ENCODE data around the gene NT5C1A. TPM values are rescaled to one million over a fixed set of nuclear protein-coding genes. Genes with fewer than 3 reads are reported as not detected.

NT5C1A gene
- total RNA-seq, 1 donor = not detected

- Histone ChIP-seq H3K4me1 (ENCODE audit: insufficient read depth, low read length) (peaks cover 8% of the 10 kb centered on the region), H3K36me3 (ENCODE audit: insufficient read depth, low read length) (no peaks in the 10 kb centered on the region), H3K9me3 (ENCODE audit: low read depth, low read length) (no peaks in the 10 kb centered on the region), H3K4me3 (ENCODE audit: insufficient read depth, low read length) (no peak overlapping the region), H3K4me2 (ENCODE audit: insufficient read depth, low read length) (no peak overlapping the region), H4K20me1 (ENCODE audit: insufficient read depth, low read length) (no peaks in the 10 kb centered on the region), H3K27ac (ENCODE audit: low read depth, low read length) (no peak overlapping the region), H3K79me2 (ENCODE audit: insufficient read depth, low read length) (no peaks in the 10 kb centered on the region), H2AFZ (ENCODE audit: low read length) (no peak overlapping the region), H3K27me3 (ENCODE audit: insufficient read depth, low read length) (peaks cover 61% of the 10 kb centered on the region)
- TF ChIP-seq CTCF (IDR thresholded peaks at IDR 0.05; ENCODE audit: extremely low read depth, low read depth, low read length) = no peak
- DNase-seq (ENCODE audit: insufficient read length, low spot score, missing footprints) = no peak
Observed at GRCh38 chr1:39698568-39698967, 26.7 kb upstream of the NT5C1A start.

- H3K27ac ChIP-seq (ENCODE audit: low read depth, low read length) = no peak overlapping the region
- TF ChIP-seq CTCF (IDR thresholded peaks at IDR 0.05; ENCODE audit: extremely low read depth, low read depth, low read length) = no peak
- peaks cover 7% of the 10 kb centered on the region for H3K4me1 ChIP-seq (ENCODE audit: insufficient read depth, low read length)
- no peaks in the 10 kb centered on the region for H3K79me2 ChIP-seq (ENCODE audit: insufficient read depth, low read length)
- H2AFZ ChIP-seq (ENCODE audit: low read length) = no peak overlapping the region
- no peak overlapping the region for H3K4me3 ChIP-seq (ENCODE audit: insufficient read depth, low read length)
- H3K36me3 ChIP-seq (ENCODE audit: insufficient read depth, low read length) = no peaks in the 10 kb centered on the region
- no peak overlapping the region for H3K4me2 ChIP-seq (ENCODE audit: insufficient read depth, low read length)
- H3K27me3 ChIP-seq (ENCODE audit: insufficient read depth, low read length) = peaks cover 75% of the 10 kb centered on the region
- no peaks in the 10 kb centered on the region for H3K9me3 ChIP-seq (ENCODE audit: low read depth, low read length)
- no peak for DNase-seq (ENCODE audit: insufficient read length, low spot score, missing footprints)
- no peaks in the 10 kb centered on the region for H4K20me1 ChIP-seq (ENCODE audit: insufficient read depth, low read length)
Observed at GRCh38 chr1:39696448-39696847, 24.5 kb upstream of the NT5C1A start.

- Histone ChIP-seq H3K4me2 (ENCODE audit: insufficient read depth, low read length) (no peak overlapping the region), H4K20me1 (ENCODE audit: insufficient read depth, low read length) (no peaks in the 10 kb centered on the region), H3K9me3 (ENCODE audit: low read depth, low read length) (no peaks in the 10 kb centered on the region), H3K4me1 (ENCODE audit: insufficient read depth, low read length) (peaks cover 6% of the 10 kb centered on the region), H3K27me3 (ENCODE audit: insufficient read depth, low read length) (peaks cover 81% of the 10 kb centered on the region), H3K79me2 (ENCODE audit: insufficient read depth, low read length) (no peaks in the 10 kb centered on the region), H2AFZ (ENCODE audit: low read length) (no peak overlapping the region), H3K4me3 (ENCODE audit: insufficient read depth, low read length) (no peak overlapping the region), H3K27ac (ENCODE audit: low read depth, low read length) (no peak overlapping the region), H3K36me3 (ENCODE audit: insufficient read depth, low read length) (no peaks in the 10 kb centered on the region)
- TF ChIP-seq CTCF (IDR thresholded peaks at IDR 0.05; ENCODE audit: extremely low read depth, low read depth, low read length) = no peak
- no peak for DNase-seq (ENCODE audit: insufficient read length, low spot score, missing footprints)
Observed at GRCh38 chr1:39695016-39695415, 23.1 kb upstream of the NT5C1A start.

- Histone ChIP-seq H2AFZ (ENCODE audit: low read length) (no peak overlapping the region), H3K9me3 (ENCODE audit: low read depth, low read length) (no peaks in the 10 kb centered on the region), H3K27me3 (ENCODE audit: insufficient read depth, low read length) (peaks cover 85% of the 10 kb centered on the region), H3K36me3 (ENCODE audit: insufficient read depth, low read length) (no peaks in the 10 kb centered on the region), H3K27ac (ENCODE audit: low read depth, low read length) (no peak overlapping the region), H3K79me2 (ENCODE audit: insufficient read depth, low read length) (no peaks in the 10 kb centered on the region), H3K4me3 (ENCODE audit: insufficient read depth, low read length) (no peak overlapping the region), H4K20me1 (ENCODE audit: insufficient read depth, low read length) (no peaks in the 10 kb centered on the region), H3K4me2 (ENCODE audit: insufficient read depth, low read length) (no peak overlapping the region), H3K4me1 (ENCODE audit: insufficient read depth, low read length) (peaks cover 6% of the 10 kb centered on the region)
- TF ChIP-seq CTCF (IDR thresholded peaks at IDR 0.05; ENCODE audit: extremely low read depth, low read depth, low read length) = no peak
- no peak for DNase-seq (ENCODE audit: insufficient read length, low spot score, missing footprints)
Observed at GRCh38 chr1:39694026-39694425, 22.1 kb upstream of the NT5C1A start.

All from osteoblast (primary cell).